ENCODE results near the gene UROC1. TPM values are rescaled to one million over a fixed set of nuclear protein-coding genes. Genes with fewer than 3 reads are reported as not detected.

Gene UROC1
- total RNA-seq, 2 experiments from 2014 or later = 0.09 TPM; not detected in 1

DNA sequence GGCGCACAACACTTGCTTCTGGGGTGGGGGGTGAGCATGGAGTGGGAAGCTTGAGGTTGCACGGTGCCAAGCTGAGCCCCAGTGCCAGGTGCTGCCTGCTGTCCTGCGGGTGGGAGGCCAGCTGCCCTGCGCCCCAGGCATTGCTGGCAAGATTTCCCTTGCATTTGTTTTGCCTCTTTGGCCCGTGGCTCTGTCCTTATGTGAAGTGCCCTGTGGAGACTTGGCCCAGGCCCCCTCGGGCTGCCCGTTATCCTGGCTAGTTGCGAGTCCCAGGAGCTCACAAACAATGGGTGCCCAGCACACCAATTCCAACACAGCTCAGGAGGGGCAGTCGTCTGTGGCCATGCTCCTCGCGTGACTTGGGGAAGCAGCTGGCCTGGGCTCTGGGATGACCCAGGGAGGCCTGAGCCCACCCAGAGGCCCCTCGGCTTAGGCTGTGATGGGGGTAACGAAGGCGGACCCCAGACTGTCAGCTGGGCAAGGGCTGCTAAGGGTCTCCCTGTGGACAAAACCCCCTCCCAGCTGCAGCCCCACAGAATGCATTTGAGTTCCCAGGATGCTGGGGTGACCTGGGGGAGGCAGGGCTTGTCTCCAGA is 35.2 kb upstream of the UROC1 start:
- H3K79me2 ChIP-seq (ENCODE audit: insufficient read depth, low read depth, low read length) = no peaks in the 10 kb centered on the region
- no peak overlapping the region for H3K4me3 ChIP-seq (ENCODE audit: low read depth, low read length, poor library complexity, severe bottlenecking)
- no peak overlapping the region for H2AFZ ChIP-seq (ENCODE audit: low read length)
- H4K20me1 ChIP-seq (ENCODE audit: insufficient read depth, low read length) = no peaks in the 10 kb centered on the region
- TF ChIP-seq, protein P1, sequence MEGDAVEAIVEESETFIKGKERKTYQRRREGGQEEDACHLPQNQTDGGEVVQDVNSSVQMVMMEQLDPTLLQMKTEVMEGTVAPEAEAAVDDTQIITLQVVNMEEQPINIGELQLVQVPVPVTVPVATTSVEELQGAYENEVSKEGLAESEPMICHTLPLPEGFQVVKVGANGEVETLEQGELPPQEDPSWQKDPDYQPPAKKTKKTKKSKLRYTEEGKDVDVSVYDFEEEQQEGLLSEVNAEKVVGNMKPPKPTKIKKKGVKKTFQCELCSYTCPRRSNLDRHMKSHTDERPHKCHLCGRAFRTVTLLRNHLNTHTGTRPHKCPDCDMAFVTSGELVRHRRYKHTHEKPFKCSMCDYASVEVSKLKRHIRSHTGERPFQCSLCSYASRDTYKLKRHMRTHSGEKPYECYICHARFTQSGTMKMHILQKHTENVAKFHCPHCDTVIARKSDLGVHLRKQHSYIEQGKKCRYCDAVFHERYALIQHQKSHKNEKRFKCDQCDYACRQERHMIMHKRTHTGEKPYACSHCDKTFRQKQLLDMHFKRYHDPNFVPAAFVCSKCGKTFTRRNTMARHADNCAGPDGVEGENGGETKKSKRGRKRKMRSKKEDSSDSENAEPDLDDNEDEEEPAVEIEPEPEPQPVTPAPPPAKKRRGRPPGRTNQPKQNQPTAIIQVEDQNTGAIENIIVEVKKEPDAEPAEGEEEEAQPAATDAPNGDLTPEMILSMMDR (conservative IDR thresholded peaks at IDR 0.05; ENCODE audit: low read length) = no peak
- no peak for TF ChIP-seq EZH2phosphoT487 (IDR thresholded peaks at IDR 0.05; ENCODE audit: borderline replicate concordance, low read depth, low read length)
- H3K9me2 ChIP-seq (ENCODE audit: insufficient read depth, low read length) = no peaks in the 10 kb centered on the region
- H3K36me3 ChIP-seq (ENCODE audit: insufficient read depth, low read length) = no peaks in the 10 kb centered on the region
- no peak overlapping the region for H3K27ac ChIP-seq (ENCODE audit: low read depth, low read length, poor library complexity, severe bottlenecking)
- no peaks in the 10 kb centered on the region for H3K9me3 ChIP-seq (ENCODE audit: low read length)
- no TSS peak for BruUV-seq (replicated peaks)
- CTCF ChIA-PET (ENCODE audit: unreplicated experiment) = no interaction called here
- POLR2A ChIA-PET = interaction anchor here (0.5 kb wide), 1 partner anchor 1571 kb away, joined by 3 read pairs; the partner anchor contains the start of gene RUVBL1
- intact Hi-C loops (cut with micrococcal nuclease; ENCODE audit: unreplicated experiment) = no loop called here
- no peak overlapping the region for H3K4me2 ChIP-seq (ENCODE audit: low read length)
- no peak for DNase-seq (ENCODE audit: low spot score)
- no peaks in the 10 kb centered on the region for H3K4me1 ChIP-seq (ENCODE audit: insufficient read depth, low read length, poor library complexity, severe bottlenecking)

DNA sequence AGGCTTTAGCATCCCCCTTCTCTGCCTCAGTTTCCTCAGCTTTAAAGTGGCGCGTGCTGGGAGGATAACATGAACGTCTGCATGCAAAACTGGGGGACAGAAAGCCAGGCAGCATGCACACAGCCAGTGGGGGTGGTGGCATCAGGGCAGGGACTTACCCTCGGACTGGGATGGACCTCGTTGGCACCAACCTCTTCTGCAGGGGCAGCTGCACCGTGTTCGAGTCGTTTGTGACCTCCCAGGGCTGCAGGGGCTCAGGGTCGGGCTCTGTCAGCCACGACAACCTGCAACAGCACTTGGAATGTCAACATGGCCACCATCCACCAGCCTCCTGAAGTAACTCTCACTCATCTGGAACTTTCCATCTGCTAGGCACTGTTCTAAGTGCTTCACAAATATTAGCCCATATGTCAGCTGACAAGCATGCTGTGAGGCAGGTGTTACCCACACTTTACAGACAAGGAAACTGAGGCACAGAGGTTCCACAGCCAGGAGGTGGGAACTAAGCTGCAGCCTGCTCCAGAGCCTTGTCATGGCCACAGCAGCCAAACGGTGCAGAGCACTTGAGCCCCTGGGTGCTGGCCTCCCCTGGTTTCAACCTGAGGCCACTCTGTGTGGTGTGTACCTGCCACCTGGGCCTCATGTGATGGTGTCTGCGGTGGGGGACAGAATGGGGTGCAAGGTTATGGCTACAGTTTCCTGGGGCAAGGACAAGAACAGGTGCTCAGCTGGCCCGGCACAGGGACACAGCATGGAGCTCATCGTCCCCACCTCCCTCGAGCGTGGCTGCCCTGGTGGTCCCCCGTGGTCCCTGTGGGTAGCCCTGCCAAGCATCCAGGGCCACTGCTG is 34.5 kb upstream of the UROC1 start:
- DNase-seq (ENCODE audit: low spot score) = no peak
- no peaks in the 10 kb centered on the region for H3K9me2 ChIP-seq (ENCODE audit: insufficient read depth, low read length)
- intact Hi-C loops (cut with micrococcal nuclease; ENCODE audit: unreplicated experiment) = no loop called here
- no peaks in the 10 kb centered on the region for H4K20me1 ChIP-seq (ENCODE audit: insufficient read depth, low read length)
- H3K9me3 ChIP-seq (ENCODE audit: low read length) = no peaks in the 10 kb centered on the region
- no peak for TF ChIP-seq EZH2phosphoT487 (IDR thresholded peaks at IDR 0.05; ENCODE audit: borderline replicate concordance, low read depth, low read length)
- TF ChIP-seq, protein P1 (conservative IDR thresholded peaks at IDR 0.05; ENCODE audit: low read length) = no peak
- no peak overlapping the region for H3K4me2 ChIP-seq (ENCODE audit: low read length)
- CTCF ChIA-PET (ENCODE audit: unreplicated experiment) = no interaction called here
- no TSS peak for BruUV-seq (replicated peaks)
- no peaks in the 10 kb centered on the region for H3K4me1 ChIP-seq (ENCODE audit: insufficient read depth, low read length, poor library complexity, severe bottlenecking)
- no peak overlapping the region for H3K27ac ChIP-seq (ENCODE audit: low read depth, low read length, poor library complexity, severe bottlenecking)
- no peak overlapping the region for H3K4me3 ChIP-seq (ENCODE audit: low read depth, low read length, poor library complexity, severe bottlenecking)
- H2AFZ ChIP-seq (ENCODE audit: low read length) = no peak overlapping the region
- POLR2A ChIA-PET = interaction anchor here (0.5 kb wide), 1 partner anchor 1571 kb away, joined by 3 read pairs; the partner anchor contains the start of gene RUVBL1
- H3K79me2 ChIP-seq (ENCODE audit: insufficient read depth, low read depth, low read length) = no peaks in the 10 kb centered on the region
- no peaks in the 10 kb centered on the region for H3K36me3 ChIP-seq (ENCODE audit: insufficient read depth, low read length)

Measured in OCI-LY7 (cell line).